CD1c-positive myeloid dendritic cell (primary cell): Measurements from ENCODE around the gene FNDC5.

Experiments
- DNase-seq: peaks from one replicate; pipeline ENCODE4 v3.0.0-alpha.2; 2016; ENCODE audit errors: extremely low spot score

Gene FNDC5

DNA sequence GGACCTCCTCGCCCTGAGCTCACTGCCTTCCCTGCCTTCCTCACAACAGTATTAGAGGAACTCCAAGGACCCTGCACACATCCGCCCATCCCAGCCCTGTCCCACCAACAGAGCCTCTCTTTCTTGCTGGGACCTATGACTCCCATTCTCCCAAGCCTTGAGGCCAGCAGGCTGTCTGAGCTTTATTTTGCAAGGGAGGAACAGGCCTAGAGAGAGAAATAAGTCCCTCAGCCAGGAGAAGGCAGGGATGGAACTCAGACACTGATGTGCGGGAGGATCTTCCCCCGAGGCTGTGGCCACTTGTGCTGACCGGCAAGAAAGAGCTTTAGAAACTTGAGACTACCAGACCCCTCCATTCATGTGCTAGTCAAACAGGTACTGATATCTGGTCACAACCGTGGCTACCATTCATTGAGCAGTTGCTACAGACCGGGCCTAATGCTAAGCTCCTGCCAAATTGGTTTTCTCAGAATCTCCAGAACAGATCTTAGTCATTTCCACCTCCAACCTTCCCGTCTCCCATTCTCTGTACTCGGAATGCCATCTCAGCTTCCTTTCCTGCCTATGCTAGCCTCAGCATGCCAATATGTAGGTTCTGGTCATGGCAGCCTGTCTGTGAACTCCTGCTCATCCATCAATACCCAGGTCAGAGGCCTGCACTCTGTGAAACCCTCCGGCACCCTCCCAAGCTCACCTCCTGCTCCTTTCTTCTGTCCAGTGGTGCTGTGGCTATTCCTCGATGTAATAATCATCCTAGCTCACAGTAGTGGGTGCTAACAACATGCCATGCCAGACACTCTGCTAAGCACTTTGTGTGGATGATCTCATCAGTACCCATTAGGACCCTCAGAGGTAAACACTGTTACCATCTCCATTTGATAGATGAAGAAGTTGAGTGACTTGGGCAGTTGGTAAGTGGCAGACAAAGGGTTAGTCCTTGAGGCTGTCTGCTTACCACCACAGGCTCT lies 26.7 kb upstream of the FNDC5 start:
- no peak for DNase-seq

DNA sequence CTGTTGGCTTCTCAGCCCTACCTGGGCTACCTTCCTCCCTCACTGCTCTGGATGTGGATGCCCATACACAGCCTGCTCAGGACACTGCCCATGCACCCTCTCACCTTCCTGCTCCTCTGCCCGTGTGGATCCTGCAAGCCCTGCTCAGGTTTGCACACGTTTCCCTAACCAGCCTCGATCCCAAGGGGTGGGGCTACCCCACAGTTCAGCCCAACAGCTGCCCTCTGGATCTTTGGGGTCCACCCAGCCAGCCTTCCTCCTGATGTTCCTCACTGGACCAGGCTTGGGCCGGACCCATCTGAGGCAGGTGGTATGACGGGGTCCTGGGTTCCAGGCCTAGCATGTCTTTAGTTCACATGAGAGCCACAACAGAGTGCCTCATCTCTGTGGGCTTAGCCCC lies 25.7 kb upstream of the FNDC5 start:
- DNase-seq = no peak

DNA sequence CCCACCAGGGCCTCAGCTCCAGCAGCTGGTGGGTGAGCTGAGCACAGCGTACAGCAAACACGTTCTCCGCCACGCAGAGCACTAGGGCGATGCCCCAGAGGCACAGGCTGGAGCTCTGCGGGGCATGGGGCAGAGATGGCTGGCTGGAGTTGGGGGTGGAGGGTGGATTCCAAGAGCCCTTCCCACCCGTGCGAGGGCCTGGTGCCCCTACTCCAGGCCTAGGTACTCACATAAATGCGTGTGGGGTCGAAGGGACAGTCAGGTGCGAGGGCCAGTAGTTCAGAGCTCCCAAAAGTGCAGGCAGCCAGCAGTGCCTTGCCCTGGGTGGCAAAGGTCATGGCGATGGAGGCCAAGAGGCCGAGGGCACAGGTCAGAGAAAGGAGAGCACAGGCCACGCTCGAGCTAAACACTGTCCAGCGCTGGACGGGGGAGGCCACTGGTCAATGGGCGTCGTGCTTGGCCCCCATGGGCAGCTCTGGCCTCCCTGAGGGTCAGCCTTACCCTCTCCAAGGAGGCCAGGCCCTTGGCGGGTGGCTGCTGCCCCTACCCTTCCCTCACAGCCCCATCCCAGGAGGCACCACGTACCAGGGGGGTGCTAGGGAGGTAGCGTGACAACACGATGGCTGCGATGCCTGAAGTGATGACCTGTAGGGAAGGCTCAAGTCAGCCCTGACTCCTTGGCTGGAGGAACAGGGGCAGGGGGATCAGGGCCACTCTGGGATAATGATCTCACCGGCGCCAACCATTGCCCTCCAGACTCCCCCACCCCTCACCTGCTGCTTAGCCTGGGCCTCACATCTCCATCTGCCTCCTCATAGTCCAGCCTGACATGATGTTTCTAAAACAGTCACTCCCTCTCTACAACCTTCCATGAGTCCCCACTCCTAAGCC lies 24.9 kb upstream of the FNDC5 start:
- DNase-seq = no peak

DNA sequence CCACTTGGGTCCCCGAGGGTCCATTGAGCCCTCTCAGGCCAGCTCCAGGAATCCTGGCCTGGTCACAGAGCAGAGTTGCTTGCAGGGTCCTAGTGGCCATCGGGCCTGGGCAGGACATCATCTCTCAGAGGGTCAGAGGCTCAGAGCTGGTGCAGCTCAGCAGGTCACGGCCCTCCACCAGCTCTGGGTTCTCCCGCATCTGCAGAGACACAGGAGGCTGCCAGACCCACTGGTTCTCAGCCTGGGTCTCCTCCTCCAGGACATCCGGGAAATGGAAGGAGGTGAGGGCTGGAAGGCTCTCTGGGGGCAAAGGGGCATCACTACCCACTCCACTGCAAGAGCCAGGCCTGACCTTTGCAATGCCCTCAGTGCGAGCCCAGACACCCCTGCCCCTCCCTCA lies 24.0 kb upstream of the FNDC5 start:
- no peak for DNase-seq

DNA sequence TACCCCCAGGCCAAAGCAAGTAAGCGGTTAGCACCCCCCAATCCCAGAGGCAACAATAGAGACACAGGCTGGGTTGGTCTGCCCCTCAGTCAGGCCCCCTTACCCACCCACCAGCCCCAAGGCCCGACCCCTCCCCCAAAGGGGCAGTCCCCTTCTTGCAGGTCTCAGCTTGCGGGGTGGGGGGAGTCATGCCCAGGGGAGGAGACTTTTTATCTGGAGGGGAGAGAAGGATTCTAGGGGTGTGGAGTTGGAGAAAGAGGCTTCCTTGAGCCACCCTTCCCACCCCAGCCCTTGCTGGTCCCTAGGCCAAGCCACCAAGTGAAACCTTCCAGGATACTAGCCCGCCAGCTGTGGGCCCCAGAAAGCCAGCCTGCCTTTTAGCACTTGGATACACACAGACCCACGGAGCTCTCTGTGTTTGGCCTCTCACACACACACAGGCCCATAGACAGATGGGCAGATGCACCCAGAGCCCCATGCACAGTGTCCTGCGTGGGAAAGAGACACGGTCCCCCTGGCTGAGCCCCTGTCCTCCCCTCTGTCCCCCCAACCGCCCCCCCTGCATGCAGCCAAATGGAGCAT lies 23.4 kb upstream of the FNDC5 start:
- DNase-seq = no peak

DNA sequence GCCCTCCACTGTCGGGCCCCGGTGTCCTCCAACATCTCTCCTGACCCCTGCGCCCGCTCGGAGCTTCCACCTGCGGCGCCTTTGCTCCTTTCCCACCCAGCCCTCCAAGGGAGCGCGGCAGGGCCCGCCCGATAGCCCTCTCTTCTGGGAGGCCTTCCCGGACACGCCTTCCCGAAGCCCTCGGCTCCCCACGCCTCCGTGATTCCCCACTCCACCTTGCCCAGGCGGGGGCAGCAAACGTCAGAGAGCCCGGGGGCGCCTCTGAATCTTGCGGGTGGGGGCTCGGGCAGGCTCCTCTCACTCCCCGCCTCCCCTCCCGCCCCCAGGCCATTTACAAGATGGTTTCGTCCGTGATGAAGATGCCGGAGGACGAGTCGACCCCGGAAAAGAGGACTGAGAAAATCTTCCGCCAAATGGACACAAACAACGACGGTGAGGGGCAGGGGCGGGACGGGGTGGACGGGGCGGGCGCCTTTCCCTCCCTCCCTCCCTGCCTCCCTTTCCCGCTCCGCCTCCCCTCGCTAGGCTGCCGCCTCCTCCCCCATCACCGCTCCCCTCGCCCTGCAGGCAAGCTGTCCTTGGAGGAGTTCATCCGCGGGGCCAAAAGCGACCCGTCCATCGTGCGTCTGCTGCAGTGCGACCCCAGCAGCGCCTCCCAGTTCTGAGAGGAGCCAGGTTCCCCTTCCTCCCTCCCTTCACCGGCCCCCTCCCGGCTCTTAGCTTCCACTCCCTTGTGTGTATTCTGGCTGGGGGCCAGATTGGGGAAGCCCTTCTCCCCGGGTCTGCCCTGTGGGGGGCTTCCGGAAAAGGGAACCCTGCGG lies 22.7 kb upstream of the FNDC5 start:
- DNase-seq = no peak

DNA sequence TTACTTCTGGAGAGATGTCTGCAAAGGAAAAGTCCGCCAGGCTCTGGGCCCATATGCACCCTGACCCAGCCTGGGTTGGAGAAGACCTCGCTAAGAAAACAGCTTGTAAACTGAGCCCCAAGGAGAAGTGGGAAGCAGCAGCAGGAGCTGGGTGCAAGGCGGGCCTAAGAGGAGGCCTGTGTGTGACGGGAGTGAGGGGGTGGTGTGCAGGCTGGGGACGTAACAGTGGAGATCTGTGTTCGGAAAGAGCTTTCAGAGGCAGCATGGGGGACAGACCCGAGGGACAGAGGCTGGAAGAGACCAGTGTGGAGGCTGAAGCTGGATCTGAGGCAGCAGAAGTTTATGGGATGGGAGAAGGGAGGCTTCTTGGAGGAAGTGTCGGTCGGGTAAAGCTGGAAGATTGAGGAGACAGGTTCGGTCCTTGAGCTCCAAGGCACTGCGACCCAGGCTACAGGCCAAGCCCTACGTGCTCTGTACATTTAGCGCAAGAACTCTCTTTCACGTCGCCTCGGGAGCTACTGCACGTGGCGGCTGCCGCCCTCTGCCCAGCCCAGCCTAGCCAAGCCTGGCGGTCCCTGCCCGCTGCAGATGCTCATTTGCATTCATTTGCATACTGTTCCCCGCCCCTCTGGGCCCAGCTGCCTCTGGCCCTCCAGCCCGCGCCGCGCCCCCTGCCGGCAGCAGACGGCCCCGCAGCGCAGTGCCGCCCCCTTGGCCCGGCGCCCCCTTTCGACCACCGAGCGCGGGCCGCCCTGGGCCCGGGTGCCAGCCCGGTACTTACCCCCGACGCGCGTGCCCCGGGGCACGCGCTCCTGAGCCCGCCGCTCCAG lies 21.9 kb upstream of the FNDC5 start:
- DNase-seq = peak; percentile 21

DNA sequence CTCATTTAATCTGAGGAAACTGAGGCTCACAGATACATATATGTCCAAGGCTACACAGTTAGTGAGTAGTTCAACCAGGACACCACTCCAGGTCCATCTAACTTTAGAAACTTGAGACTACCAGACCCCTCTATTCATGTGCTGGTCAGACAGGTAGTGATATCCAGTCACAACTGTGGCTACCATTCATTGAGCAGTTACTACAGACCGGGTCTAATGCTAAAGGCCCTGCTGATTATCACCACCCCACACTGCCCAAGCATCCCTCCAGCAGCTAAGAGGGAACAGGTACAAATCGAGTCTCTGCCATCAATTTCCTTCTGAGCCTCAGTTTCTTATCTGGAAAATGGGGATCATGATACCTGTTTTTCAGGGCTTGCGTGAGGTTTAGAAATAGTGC lies 20.9 kb upstream of the FNDC5 start:
- no peak for DNase-seq

DNA sequence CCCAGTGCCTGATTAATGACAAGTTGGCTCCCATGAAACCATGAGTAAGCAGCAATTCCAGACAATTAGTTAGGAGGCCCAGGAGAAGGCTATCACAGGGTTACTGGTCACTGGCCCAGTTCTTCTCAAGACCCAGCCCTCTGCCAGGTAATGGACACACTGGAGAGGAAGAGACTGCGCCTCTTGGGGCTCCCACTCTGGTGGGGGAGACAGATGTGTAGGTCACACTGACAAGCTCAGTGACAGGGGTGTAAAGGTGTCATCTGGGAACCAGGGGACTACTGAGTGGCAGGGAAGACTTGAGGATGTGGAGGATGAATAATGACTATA lies 20.5 kb upstream of the FNDC5 start:
- no peak for DNase-seq

DNA sequence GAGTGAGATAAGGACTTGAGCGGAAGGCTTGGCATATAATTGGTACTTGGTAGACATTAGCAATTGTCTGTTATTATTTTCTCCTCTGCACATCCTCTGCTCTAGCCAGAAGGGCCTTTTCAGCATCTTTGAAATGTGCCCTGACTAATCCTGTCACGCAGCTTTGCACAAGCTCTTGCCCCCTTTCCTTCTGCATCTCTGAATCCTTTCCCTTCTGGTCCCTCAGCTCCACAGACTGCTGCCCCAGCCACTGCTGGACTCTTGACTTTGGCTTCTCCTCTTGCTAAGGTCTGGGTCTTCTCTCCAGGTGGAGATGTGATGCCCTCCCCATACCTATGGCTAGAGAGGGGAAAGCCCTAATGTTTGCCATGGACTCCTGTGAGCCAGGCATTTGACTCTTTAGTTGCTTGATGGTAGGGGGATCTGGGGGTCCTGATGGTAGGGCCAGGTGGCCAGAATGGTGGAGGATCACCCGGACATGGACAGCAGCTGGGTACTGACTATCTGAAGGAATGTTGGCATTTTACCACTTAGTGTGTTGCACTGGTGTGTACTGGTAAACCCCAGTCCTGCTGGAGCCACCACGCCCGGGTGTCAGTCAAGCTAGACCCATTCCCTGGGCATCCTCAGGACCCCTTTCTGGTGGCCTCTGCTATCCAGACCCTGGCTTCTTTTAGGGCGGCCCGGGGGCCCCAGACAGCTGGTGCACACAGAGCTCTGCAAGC lies 20.0 kb upstream of the FNDC5 start:
- no peak for DNase-seq

DNA sequence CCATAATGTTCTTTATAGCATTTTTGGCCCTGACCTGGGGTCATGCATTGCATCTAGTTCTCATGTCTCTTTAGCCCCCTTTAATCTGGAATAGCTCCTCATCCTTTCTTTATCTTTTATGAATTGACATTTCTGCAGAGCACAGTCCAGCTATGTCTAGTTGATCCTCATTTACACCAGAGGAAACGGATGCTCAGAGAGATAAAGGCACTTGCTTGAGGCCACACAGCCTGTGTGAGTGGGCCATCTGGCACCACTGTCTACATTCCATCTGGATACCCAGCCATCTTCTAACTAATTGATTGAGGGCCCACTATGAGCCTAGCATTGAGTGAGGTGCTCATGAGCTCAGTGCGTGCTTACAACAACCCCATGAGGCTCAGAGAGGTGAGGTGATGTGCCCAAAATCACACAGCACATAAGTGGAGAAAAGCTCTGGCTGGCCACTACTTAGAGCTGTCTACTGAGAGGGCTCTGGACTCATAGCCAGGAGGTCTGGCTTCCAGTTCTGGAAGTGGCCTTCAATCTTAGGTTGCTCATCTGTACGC lies 19.1 kb upstream of the FNDC5 start:
- no peak for DNase-seq

DNA sequence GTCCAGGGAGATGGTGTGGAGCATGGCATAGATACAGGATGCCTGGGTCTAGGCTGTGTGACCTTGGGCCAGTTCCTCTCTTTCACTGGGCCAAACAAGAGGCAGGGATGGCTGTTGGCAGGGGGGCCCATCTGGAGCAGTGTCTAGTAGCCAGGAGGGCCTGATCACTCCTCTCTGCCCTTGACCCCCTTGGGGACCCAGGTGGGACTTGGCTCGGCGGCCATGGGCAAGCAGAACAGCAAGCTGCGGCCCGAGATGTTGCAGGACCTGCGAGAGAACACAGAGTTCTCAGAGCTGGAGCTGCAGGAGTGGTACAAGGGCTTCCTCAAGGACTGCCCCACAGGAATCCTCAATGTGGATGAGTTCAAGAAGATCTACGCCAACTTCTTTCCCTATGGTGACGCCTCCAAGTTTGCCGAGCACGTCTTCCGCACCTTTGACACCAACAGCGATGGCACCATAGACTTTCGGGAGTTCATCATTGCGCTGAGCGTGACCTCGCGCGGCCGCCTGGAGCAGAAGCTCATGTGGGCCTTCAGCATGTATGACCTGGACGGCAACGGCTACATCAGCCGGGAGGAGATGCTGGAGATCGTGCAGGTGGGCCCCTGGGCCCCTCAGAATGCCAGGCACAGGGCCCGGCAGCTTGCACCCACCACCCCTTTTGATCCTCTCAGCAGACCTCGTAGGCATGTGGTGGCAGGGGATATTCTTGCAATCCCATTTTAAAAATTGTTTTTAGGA lies 18.1 kb upstream of the FNDC5 start:
- DNase-seq = no peak

DNA sequence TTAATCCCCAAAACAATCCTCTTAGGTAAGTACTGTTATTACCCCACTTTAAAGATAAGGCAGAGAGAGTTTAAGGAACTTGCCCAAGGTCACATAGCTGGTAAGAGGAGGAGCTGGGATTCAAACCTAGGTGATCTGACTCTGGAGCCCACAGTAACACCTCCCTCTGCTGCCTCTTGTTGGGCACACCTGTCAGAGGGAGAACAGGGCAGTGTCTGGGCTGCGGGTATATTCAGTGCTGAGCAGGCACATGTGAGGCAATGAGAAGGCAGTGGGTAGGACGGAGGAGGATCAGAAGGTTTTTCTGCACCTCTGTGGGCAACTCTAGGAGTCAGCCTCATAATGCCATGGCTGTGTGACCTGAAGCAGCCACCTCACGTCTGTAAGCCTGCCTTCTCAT lies 17.4 kb upstream of the FNDC5 start:
- DNase-seq = no peak

DNA sequence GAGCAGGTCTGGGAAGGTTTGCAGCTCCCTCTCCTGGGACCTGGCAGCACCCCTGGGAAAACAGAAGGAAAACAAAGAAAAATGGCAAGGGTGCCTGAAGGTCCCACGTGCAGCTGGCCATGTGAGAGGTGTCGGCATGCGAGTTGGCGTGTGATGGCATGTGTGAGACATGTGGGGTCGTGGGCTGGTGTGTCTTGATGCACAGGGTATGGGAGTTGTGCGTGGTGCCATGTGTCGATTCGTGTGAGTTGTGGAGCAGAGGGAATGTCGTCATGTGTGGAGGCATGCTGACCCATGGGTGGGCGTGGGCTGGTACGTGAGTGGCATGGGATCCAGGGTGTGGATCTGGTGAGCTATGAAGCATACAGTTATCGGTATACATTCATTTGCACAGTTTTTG lies 16.9 kb upstream of the FNDC5 start:
- DNase-seq = no peak

DNA sequence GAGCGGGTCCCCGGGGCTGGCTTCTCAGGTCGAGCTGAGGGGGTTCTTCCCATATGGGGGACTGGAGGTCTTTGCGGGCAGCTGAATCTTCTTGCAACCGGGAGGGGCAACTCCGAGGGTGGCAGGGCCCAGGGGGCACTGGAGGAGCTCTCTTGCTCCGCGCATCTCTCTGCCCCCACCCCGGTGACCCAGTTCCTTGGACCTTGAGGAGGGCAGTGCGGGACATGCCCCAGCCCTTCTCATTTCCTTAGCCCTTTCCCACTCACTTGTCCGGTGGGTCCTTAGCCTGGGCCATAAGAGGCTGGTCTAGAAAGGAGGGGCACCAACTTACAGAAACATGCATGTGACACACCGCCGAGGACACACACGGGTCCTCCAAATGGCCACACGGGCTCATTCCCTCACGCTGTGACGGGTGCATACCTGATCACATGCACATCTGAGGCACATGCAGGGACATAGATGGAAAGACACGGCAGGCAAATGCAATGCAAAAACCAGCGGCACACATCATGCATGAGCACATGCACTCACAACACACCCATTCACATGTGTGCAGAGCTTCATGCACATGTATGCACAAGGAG lies 16.2 kb upstream of the FNDC5 start:
- no peak for DNase-seq

DNA sequence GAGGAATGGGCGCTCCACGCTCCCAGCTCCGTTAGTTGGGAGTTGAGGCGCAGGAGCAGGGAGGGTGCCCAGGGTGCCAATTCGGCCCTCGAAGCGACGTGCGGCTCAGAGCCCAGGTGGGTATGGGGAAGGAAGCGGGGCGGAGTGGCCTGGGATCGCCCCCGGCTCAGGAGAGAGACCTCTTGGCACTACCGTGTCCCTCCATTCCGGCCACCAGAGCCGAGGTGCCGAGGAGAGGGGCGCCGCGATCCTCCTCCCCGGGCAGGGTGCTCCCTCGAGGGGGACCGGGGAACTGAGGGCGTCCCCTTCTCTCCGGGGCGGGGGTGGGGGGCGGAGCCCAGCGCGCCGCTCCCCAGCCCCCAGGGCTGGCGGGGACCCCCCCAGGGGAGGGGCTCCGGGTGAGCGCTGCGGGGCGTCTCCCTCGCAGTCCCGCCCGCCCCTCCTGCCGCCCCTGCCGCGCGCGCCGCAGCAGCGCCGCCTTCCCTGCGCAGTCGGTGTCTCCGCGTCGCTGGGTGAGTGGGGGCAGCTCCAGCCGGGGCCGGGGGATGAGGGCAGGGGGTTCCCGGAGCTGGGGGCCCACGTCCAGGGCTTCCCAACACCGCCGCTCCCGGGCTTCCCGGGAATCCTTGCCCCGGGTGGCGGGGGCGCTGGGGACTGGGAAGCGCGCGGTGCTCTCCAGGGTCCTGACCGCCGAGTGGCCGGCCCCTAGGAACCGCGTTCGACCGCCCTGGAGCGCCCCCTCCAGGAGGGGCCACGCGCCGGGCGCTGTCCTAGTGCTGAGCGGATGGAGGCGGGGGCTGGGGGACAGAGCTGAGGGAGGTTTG lies 15.5 kb upstream of the FNDC5 start, which contains the start of gene HPCA:
TSS of gene HPCA (plus strand) at position 488 of the 824 bp plus-strand sequence. CDS start 2,408 bp downstream, outside the sequence.
- peak; percentile 75 for DNase-seq

DNA sequence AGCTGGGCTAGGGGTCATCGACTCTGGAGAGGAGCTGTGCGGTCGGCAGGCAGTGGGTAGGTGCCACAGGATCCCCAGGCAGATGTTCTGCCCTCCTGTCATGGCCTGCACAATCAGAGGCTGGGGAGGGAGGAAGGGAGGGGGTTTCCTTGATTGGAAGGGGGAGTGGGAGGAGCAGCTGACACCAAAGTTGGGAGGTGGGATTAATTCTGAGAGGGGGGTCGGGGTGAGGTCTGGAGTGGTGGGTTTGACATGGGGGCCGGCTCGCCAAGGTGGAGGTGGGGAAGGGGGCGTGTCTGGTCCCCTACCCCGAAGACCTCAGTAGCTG lies 14.9 kb upstream of the FNDC5 start:
- DNase-seq = no peak

DNA sequence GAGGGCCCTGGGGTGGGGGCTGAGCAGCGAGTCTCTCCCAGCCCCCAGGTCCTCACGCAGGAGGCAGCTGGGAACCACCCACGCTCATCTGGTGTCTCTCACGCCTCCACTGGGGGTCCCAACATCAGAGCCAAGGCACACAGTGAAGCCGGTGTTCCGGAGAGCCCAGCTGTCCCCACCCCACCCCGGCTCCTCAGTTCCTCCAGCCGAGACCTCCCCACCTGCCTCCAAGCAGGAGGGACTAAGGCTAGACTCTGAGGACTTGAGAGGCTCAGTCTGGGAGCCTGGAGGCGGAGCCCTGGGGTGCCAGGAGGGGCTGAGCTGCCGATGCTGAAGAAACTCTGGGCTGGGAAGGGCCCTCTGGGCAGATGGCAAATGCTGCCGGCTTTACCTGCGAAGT lies 14.0 kb upstream of the FNDC5 start:
- no peak for DNase-seq
